GM19395 (cell line): ENCODE data around the gene CUEDC2.
A peak's percentile ranks its signal among the peaks of the same experiment; 100 is the strongest.
"Not testable (repeated sequence)": the region's sequence is repeated elsewhere in the genome, so short reads cannot be mapped to it uniquely, and the experiment has no call there.

Source experiments
- ATAC-seq: cut with Tn5 transposase; IDR thresholded peaks from one replicate; pipeline ENCODE4 v1.9.1; 2021; ENCODE audit warnings: mild to moderate bottlenecking, moderate library complexity; ENCODE audit not compliant: unreplicated experiment

Gene CUEDC2

DNA sequence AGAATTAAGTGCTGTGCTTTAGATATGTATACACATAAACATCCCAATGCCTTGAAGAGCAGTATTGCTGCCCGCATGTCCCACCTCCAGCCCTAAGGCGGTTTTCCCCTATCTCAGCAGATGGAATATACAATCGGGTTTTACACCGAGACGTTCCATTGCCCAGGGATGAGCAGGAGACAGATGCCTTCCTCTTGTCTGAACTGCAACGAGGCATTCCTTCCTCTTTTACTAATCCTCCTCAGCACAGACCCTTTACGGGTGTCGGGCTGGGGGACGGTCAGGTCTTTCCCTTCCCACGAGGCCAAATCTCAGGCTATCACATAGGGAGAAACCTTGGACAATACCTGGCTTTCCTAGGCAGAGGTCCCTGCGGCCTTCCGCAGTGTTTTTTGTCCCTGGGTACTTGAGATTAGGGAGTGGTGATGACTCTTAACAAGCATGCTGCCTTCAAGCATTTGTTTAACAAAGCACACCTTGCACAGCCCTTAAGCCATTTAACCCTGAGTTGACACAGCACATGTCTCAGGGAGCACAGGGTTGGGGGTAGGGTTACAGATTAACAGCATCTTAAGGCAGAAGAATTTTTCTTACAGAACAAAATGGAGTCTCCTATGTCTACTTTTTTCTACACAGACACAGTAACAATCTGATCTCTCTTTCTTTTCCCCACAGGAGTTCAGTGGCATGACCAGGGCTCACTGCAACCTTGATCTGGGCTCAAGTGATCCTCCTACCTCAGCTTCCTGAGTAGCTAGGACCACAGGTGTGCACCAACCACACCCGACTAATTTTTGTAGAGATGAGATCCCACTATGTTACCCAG lies 22.5 kb upstream of the CUEDC2 start:
- not testable (repeated sequence) for ATAC-seq

- ATAC-seq = no peak
Measured at GRCh38 chr10:102453502-102453901, 21.1 kb upstream of the CUEDC2 start.

DNA sequence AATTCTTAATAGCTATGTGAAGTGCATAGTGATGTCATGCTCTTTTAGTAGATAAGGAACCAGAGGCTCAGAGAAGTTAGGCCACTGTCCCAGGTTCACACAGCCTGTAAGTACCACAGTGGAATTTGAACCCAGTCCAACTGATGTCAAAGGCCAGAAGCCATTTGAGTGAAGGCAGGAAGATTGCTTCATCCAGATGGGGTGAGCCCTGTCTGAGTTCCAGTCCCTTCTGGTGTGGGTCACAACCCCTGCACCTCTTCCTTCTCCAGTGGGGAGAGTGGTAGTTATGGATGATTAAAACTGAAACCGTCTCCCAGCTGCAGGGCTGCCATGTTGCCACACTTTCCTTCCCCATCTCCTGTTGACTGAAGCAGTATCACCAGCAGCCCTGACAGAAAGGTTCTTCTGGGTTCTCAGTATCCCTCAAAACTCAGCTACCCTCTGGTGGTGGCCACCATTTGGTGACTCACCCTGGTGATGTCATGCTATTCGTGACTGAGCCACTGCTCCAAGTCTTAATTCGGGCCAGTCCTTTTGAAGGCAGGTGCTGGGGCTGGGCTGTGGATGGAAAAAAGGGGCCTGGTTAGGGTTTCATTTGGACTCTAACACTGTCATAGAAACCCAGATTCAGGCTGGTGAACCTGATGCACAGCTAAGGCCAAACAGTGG lies 20.4 kb upstream of the CUEDC2 start:
- ATAC-seq = no peak

DNA sequence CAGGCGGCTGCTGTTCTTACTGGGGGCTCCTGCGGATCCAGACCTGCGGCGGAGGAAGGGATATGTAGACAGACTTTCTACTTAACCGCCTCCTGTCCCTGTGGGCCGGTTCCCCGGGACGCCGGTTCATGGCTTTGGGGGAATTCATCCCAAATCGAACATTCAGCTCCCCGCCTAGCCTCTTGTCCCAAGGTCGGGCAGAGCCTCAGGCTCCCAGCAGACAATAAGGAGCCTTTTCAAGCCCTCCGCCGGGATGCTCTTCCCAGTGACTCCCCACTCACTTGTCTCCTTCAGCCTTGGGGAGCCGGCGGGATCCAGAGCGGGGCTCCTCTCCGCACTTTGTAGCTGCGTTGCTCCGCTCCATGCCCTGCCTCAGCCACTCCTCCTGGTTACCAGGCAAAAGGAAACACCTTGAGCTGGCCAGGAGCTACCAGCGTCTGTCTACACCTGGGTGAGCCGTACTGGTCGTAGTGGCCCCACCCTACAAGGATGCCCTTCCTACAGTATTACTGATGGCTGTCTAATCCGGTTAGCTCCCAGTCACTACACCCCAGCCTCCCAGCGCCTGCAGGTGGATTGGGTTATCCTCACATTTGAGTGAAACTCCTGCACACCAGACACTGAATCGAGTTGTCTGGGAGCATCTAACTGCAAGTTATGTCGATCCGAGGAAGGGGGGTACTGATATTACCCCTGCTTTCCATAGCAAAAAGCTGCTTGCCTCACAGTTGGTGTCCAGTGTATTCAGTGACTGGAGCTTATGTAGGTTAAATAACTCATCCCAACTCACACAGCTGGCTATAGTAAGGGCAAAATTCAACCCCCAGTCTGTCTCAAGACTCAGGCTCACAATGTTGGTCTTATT lies 19.0 kb upstream of the CUEDC2 start, which contains the start of gene C10orf95:
Gene C10orf95, minus strand, starts transcription at position 439 of the 865 bp plus-strand sequence. CDS start 450 bp downstream, outside the sequence.
- ATAC-seq = no peak

GRCh38 chr10:102450374-102451104 lies 18.2 kb upstream of the CUEDC2 start:
- ATAC-seq = peak; percentile 68

- ATAC-seq = peak; percentile 13
Measured at GRCh38 chr10:102450124-102450373, 17.7 kb upstream of the CUEDC2 start.

- peak; percentile 56 for ATAC-seq
Measured at GRCh38 chr10:102449321-102450123, 17.1 kb upstream of the CUEDC2 start.

DNA sequence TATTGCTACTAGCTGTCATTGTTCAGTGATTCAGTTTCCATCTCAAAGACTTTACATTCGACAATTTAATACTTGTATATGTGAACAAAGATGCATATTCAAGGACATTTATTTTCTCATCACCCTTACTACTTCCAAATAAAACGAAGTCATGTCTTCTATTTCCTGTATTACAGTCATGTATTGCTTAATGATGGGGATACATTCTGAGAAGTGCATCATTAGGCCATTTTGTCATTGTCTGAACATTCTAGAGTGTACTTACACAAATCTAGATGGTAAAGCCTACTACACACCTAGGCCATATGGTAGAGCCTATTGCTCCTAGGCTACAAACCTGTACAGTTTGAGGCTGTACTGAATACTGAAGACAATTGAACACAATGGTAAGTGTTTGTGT lies 12.5 kb upstream of the CUEDC2 start:
- ATAC-seq = no peak

DNA sequence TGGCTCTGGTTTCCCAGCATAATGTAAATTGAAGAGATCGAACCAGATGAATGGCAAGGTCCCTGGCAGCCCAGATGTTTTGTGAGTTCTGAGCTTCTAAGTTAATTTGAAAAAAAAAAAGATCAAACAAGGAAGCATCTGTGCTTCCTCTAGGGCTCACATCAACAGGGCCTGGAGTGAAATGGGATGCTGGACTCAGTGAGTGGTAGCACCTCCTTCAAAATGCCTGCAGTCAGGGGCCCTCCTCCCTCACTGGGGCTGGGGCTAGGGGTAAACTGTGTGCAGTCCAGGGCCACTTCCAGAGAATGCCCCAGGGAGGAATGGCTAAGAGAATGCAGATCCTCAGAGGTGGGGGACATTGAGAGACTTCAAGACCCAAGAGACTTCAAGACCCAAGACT lies 6.0 kb upstream of the CUEDC2 start:
- no peak for ATAC-seq

- no peak for ATAC-seq
Measured at GRCh38 chr10:102437515-102437914, 5.1 kb upstream of the CUEDC2 start.

DNA sequence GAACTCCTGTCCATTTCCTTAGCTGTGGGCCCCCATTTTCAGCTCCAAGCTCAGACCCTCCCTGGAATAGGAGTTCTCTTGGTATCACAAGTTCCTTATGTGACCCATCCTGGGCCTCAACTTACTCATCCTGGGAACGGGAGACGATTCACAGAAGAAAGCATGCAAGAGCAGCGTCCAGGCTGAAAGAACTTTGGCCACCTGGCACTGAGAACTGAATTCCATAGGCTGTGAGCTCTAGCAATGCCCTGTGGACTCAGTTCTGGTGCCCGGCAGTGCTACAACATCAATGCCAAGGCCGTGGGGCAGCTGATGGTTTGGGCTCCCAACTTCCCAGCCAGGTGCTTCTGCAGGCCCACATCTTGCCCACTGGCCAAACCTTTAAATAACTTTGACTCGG lies 3.9 kb upstream of the CUEDC2 start:
- ATAC-seq = no peak

DNA sequence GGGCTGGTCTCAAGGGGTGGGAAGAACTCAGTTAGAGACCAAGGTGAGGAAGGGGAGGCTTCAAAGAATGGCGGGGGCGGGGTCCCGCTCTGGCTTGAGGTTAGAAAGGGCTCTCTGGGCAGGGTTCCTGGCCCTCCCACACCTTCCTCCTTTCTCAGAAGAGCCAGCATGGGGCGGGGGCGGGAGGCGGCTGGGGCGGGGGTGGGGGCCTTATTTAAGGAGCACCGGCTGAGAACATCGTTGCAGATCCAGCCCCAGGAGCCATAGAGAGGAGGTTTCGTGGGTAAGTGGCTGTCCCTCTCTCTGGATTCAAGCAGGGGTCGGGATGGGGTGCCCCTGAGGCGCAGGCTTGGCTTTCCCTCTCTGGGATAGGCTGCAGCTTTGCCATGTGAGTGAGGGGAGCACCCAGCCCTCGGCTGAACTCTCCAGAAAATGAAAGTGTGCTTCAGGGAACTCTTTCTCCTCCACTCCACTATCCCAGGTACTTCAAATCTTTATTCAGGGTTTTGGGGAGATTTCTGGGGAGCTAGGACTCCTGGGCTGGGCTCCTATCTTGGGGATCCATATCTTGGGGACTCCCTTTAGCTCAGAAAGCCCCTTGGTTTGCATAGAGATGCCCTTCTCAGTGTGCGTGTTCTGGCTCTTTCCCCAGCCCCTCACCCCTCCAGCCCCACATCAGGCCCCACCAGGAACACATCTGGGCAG lies 3.3 kb upstream of the CUEDC2 start:
- no peak for ATAC-seq

DNA sequence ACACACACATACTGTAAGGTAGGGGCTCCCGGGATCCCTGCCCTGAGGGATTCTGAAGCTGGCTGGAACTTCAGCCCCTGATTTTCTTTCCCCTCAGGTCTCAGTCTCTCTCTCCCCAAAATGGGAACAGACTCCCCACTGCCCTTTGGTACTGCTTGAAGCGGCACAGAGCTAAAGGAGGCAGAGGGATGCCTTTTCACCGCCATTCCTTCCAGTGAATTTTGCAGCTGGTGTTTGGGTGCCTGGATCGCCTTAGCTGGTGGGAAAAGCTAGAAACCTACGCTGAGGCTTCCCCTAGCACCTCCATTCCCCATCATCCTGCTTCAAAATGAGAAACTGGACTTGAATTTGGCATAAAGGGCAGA lies 2.7 kb upstream of the CUEDC2 start:
- no peak for ATAC-seq

DNA sequence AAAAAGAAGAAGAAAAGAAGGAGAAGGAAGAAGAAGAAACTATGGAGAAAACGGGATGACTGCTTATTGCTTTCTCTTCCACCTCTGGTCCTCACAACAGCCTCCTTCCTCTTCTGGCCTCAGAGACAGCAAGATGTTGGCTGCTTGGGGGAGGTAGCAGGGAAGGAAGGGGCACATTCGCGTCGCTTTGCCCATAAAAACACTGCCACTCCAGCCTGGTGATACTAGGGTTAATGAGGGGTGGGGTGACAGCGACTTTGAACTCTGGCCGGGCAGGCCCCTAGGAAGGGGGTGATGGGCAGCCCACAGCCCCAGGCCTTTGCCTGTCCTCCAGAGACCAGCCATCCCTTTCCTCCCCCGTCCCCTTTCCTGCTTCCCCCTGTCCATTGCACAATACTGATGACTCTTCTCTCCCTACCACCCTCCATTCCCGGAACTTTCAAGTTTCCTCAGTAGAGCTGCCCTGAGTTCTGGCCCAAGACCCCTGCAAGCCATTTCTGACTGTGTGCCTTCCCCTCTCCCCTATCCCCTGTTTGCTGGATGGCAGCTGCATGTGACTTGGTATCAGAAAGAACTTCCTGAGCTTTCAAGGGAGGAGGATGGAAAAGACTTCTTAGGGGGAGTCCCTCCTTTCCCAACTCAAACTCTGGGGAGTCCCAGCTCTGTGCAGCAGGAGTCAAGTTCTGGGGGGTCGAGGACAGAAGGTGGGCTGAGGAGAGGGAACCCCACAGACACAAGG lies 2.2 kb upstream of the CUEDC2 start:
- ATAC-seq = no peak

DNA sequence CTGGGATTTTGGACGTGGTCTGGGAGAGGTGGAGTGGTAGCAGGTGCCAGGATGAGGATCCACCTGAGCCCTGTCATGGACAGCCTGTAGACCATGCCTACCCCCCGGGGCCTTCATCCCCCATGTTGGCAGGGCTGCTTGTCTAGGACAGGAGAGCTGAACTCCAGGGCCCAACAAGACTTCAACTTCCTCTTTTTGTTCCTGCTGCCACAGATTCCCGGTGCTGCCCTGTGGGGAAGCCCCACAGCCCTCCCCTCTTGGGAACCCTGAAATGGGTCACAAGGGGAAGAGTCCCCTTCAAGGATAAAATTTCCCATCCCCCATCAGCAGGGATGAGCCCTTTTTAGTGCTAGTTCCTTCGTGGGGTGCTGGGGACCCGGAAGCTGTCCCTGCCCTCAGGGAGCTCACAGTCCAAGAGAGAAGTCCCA lies 1.3 kb upstream of the CUEDC2 start:
- no peak for ATAC-seq

DNA sequence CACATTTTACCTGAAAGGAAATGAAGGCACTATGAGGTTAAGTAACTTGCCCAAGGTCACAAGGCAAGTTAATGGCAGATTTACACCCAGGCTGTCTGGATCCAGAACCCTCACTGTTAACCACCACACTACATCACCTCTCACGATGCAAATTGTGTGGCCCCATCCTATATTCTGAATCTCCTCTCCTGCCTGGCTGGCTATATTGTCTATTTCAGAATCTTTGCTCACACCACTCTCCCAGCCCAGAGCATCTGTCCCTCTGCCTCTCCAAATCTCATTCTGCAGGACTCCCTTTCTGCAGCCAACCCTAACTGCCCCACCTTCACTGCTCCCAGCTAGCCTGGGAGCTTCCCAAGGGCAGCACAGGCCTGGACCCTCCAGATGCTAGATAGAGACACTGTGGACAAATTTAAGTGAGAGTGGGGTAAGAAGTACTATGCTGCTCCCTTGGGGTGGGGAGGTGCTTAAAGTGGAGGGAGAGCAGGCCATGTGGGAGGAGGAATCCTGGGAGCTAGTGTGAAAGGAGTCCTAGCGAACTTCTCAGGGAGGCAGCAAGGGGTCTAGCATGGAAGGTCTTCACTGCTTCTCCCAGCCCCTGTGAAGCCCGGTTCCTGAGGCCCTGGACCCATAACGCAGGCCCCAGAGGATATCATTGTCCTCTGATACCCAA lies 786 bp downstream of the CUEDC2 start:
- ATAC-seq = no peak

GRCh38 chr10:102429468-102429867 lies 2.9 kb downstream of the CUEDC2 start:
- ATAC-seq = no peak

DNA sequence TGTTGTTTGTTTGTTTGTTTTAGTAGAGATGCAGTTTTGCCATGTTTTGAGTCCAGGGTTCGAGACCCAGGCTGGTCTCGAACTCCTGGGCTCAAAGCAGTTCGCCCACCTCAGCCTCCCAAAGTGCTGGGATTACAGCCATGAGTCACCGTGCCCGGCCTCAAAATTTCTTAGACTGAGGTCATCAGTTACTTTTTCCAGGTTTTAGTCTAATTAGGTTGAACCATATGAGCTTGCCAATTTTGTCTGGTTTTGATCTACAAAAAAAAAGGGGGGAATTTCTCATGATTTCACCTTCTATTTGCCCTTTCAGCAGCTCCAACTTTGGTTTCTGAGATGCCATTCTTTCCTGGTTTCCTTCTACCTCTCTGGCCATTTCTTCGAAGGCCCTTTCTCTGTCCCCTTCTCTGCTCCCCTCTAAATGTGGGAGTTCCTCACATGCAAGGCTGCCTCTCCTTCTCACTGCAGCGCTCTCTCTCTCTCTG lies 5.5 kb downstream of the CUEDC2 start:
- ATAC-seq = no peak
